Mucosa of stomach (tissue), 1 donor: ENCODE data around the gene FGF18.

Experiments used
- H3K27me3 ChIP-seq: one replicate; pipeline ENCODE4 v1.7.0; 2013; ENCODE audit warnings: mild to moderate bottlenecking, low read length; ENCODE audit not compliant: control insufficient read depth, insufficient read depth
- H3K36me3 ChIP-seq: one replicate; pipeline ENCODE4 v1.7.0; 2013; ENCODE audit warnings: low read length; ENCODE audit not compliant: control insufficient read depth, insufficient read depth
- H3K4me1 ChIP-seq: one replicate; pipeline ENCODE4 v1.7.0; 2013; ENCODE audit warnings: mild to moderate bottlenecking, low read length; ENCODE audit not compliant: control insufficient read depth, insufficient read depth
- H3K4me3 ChIP-seq: one replicate; pipeline ENCODE4 v1.7.0; 2013; ENCODE audit warnings: low read length
- H3K9ac ChIP-seq: one replicate; pipeline ENCODE4 v1.7.0; 2013; ENCODE audit warnings: mild to moderate bottlenecking, low read length, moderate library complexity
- H3K9me3 ChIP-seq: one replicate; pipeline ENCODE4 v1.7.0; 2013; ENCODE audit warnings: mild to moderate bottlenecking, low read length, moderate library complexity; ENCODE audit not compliant: control insufficient read depth
- donor health status: Pancreatic carcinoma.

FGF18 gene

DNA sequence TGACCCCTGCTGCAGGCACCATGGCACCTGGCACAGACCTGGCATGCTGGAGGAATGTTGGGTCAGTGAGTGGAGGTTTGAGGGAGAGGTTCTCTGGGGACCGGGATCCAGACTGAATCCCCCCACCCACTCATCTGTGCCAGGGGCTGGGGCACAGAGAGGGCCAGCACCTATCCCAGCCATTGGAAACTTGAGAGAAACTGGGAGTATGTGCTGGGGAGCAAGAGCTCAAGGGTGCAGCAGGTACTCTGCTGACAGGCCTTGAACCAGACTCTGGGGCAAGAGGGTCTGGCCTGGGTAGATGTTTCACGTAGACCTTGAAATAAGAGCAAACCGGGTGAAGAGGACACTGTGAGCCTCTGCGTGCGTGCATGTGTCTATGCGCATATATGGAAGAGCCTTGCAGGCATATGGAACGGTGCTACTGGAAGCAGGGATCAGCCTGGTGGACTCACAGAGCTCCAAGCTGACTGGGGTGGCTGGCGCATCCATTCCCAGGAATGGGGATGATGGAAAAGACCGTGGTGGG is 8.8 kb downstream of the FGF18 start:
- Histone ChIP-seq H3K4me1 (peaks cover 8% of the 10 kb centered on the region), H3K27me3 (no peaks in the 10 kb centered on the region), H3K9me3 (no peaks in the 10 kb centered on the region), H3K36me3 (no peaks in the 10 kb centered on the region), H3K9ac (no peak overlapping the region), H3K4me3 (no peak overlapping the region)

- Histone ChIP-seq H3K4me1 (peaks cover 8% of the 10 kb centered on the region), H3K4me3 (no peak overlapping the region), H3K9ac (no peak overlapping the region), H3K27me3 (no peaks in the 10 kb centered on the region), H3K36me3 (no peaks in the 10 kb centered on the region), H3K9me3 (no peaks in the 10 kb centered on the region)
Measured at GRCh38 chr5:171428809-171429542, 9.5 kb downstream of the FGF18 start.

GRCh38 chr5:171429543-171429910 is 10.1 kb downstream of the FGF18 start:
- Histone ChIP-seq H3K9me3 (no peaks in the 10 kb centered on the region), H3K4me1 (peaks cover 8% of the 10 kb centered on the region), H3K9ac (no peak overlapping the region), H3K36me3 (no peaks in the 10 kb centered on the region), H3K27me3 (no peaks in the 10 kb centered on the region), H3K4me3 (no peak overlapping the region)

GRCh38 chr5:171431251-171431777 is 11.9 kb downstream of the FGF18 start:
- Histone ChIP-seq H3K9ac (no peak overlapping the region), H3K4me1 (peaks cover 8% of the 10 kb centered on the region), H3K4me3 (no peak overlapping the region), H3K36me3 (no peaks in the 10 kb centered on the region), H3K27me3 (no peaks in the 10 kb centered on the region), H3K9me3 (no peaks in the 10 kb centered on the region)

- Histone ChIP-seq H3K4me1 (peaks cover 13% of the 10 kb centered on the region), H3K4me3 (no peak overlapping the region), H3K27me3 (no peaks in the 10 kb centered on the region), H3K9ac (no peak overlapping the region), H3K9me3 (no peaks in the 10 kb centered on the region), H3K36me3 (no peaks in the 10 kb centered on the region)
Measured at GRCh38 chr5:171432076-171432475, 12.6 kb downstream of the FGF18 start.

DNA sequence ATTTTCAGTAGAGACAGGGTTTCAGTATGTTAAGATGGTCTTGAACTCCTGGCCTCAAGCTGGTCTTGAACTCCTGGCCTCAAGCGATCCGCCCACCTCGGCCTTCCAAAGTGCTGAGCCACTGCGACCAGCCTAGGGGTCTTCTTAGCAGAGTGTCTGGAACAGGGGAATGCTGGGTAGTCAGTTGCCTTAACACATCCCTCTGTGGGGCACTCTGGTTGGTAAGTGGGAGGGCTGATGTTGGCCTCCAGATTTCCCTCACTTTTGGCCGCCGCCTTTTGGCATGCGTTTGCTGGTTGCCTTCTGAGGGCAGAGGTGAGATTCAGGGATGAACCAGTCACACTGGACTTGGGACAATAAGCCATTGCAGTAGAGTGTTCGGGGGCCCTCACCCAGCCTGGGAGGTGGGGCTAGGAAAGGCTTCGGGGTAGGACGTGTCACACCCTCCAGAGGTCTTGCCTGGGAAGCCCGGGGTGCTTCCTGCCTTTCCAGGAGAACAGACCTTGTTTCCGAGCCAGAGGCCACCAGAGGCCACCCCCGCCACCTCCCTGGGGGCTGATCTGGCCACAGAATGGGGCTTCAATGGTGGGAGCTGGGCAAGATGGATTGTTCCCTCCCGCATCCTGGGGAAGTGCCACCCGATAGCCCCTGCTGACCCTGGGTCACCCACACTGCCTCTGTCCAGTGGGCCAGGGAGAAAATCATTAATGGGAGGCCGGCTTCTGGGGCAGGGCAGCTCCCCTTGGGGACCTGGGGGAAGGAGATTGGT is 13.3 kb downstream of the FGF18 start:
- Histone ChIP-seq H3K9me3 (no peaks in the 10 kb centered on the region), H3K36me3 (no peaks in the 10 kb centered on the region), H3K27me3 (no peaks in the 10 kb centered on the region), H3K4me3 (no peak overlapping the region), H3K9ac (no peak overlapping the region), H3K4me1 (peaks cover 16% of the 10 kb centered on the region)

GRCh38 chr5:171433352-171433698 is 13.9 kb downstream of the FGF18 start:
- Histone ChIP-seq H3K9me3 (no peaks in the 10 kb centered on the region), H3K36me3 (no peaks in the 10 kb centered on the region)

DNA sequence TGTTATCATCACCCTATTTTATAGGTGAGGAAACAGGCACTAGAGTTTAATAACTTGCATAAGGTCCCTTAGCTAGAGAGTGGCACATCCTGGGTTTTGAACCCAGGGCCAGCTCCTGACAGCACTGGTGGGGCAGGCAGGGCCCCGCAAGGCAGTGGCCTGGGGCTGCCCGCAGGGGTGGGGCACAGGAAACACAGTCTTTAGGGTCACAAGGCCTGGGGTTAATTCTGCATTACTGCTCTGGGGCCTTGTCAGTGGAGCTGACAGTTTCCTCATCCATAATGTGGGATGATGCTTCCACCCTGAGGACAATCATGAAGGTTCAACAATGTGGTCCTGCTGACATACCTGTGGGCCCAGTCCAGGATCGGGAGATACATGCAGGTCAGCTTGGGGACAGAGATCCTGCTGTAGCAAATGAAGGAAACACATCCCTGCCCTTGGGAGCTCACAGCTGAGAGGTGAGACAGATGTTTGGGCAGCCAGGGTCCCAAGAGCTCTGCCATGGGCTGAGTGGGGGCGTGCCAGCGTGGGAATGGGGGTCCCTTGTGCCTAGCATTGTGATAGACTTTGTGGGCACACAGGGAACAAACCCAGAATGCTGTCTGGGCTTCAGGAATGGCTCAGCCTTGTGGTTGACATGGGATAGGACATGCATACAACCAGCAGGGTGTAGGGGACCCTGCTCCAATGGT is 14.7 kb downstream of the FGF18 start:
- H3K4me1 ChIP-seq: peaks cover 16% of the 10 kb centered on the region
- H3K9ac ChIP-seq: no peak overlapping the region
- H3K4me3 ChIP-seq: no peak overlapping the region
- no peaks in the 10 kb centered on the region for H3K27me3 ChIP-seq
- no peaks in the 10 kb centered on the region for H3K9me3 ChIP-seq
- H3K36me3 ChIP-seq: no peaks in the 10 kb centered on the region

More at GRCh38 chr5:171433352-171433698, 13.9 kb downstream of the FGF18 start:
- H3K4me3 ChIP-seq: no peak overlapping the region
- peaks cover 12% of the 10 kb centered on the region for H3K4me1 ChIP-seq
- no peaks in the 10 kb centered on the region for H3K27me3 ChIP-seq
- H3K9ac ChIP-seq: no peak overlapping the region

- no peaks in the 10 kb centered on the region for H3K27me3 ChIP-seq
- H3K9ac ChIP-seq: no peak overlapping the region
- peaks cover 16% of the 10 kb centered on the region for H3K4me1 ChIP-seq
- no peaks in the 10 kb centered on the region for H3K36me3 ChIP-seq
- H3K4me3 ChIP-seq: no peak overlapping the region
- H3K9me3 ChIP-seq: no peaks in the 10 kb centered on the region
Measured at GRCh38 chr5:171434874-171435273, 15.4 kb downstream of the FGF18 start.

GRCh38 chr5:171435908-171436307 is 16.5 kb downstream of the FGF18 start:
- no peak overlapping the region for H3K4me3 ChIP-seq
- no peaks in the 10 kb centered on the region for H3K9me3 ChIP-seq
- peaks cover 16% of the 10 kb centered on the region for H3K4me1 ChIP-seq
- H3K36me3 ChIP-seq: no peaks in the 10 kb centered on the region
- H3K27me3 ChIP-seq: no peaks in the 10 kb centered on the region
- no peak overlapping the region for H3K9ac ChIP-seq

GRCh38 chr5:171436804-171437285 is 17.4 kb downstream of the FGF18 start:
- Histone ChIP-seq H3K36me3 (no peaks in the 10 kb centered on the region), H3K4me1 (peaks cover 16% of the 10 kb centered on the region), H3K27me3 (no peaks in the 10 kb centered on the region), H3K9ac (no peak overlapping the region), H3K9me3 (no peaks in the 10 kb centered on the region), H3K4me3 (no peak overlapping the region)
